Adrenal gland (tissue), 5 donors: ENCODE results near the gene SPATS2.

ENCODE experiments used
- POLR2A ChIP-seq, 2 donors: fragments of 450-650 bp; IDR thresholded peaks; one replicate each; pipeline ENCODE4 v1.6.1; 2017; ENCODE audit warnings: antibody characterized with exemption in 2 of 2, mild to moderate bottlenecking in 2 of 2, moderate library complexity in 1 of 2
- TF ChIP-seq, protein P1 (sequence below), 6 experiments: fragments of 450-650 bp in 4 of 6; fragments of 200-600 bp in 2 of 6; sonication (generic) in 1 of 6; IDR thresholded peaks; 1 replicate in 5 of 6; 2 replicates in 1 of 6; pipeline versions ENCODE4 v1.5.1 to v1.8.0; 2016 to 2021; ENCODE audit warnings: antibody characterized with exemption in 6 of 6, mild to moderate bottlenecking in 2 of 6, moderate library complexity in 1 of 6
- donor health status: DM: no; HTN: no; CAD: no.

DNA sequence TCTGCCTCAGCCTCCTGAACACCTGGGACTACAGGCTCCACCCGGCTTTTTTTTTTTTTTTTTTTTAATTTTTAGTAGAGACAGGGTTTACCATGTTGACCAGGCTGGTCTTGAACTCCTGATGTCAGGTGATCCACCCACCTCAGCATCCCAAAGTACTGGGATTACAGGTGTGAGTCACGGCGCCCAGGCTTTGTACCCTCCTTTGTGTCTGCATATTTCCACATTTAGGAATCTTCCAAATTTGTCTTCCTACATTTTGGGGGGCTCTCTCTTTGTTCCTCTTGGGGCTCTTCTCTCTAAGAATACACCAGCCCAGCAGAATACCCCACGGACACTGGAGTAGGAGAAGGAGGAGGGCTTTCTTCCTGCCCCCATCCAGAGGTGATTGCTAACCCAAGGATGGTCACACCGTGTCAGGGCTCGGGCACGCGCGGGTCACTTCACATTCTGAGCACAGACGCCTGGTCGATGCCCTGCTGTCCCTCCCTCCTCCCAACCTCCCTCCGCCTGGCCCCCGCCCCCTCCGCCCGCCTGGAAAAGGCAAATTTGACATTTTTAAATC, 22.7 kb upstream of the SPATS2 start:
- TF ChIP-seq, protein P1, sequence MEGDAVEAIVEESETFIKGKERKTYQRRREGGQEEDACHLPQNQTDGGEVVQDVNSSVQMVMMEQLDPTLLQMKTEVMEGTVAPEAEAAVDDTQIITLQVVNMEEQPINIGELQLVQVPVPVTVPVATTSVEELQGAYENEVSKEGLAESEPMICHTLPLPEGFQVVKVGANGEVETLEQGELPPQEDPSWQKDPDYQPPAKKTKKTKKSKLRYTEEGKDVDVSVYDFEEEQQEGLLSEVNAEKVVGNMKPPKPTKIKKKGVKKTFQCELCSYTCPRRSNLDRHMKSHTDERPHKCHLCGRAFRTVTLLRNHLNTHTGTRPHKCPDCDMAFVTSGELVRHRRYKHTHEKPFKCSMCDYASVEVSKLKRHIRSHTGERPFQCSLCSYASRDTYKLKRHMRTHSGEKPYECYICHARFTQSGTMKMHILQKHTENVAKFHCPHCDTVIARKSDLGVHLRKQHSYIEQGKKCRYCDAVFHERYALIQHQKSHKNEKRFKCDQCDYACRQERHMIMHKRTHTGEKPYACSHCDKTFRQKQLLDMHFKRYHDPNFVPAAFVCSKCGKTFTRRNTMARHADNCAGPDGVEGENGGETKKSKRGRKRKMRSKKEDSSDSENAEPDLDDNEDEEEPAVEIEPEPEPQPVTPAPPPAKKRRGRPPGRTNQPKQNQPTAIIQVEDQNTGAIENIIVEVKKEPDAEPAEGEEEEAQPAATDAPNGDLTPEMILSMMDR (IDR thresholded peaks at IDR 0.05) = no peak
- no peak for TF ChIP-seq POLR2A (IDR thresholded peaks at IDR 0.05)
